SK-N-SH (cell line): ENCODE results near the gene FKRP. TPM values are rescaled to one million over a fixed set of nuclear protein-coding genes. Genes with fewer than 3 reads are reported as not detected.

Source experiments
- CTCF ChIA-PET: fragments of 300-600, 350-600 bp; formaldehyde crosslinking; extraction: SDS; loops from one replicate; lab custom pipeline; 2021; lab: Yijun Ruan, JAX
- POLR2A ChIA-PET: fragments of 350-600 bp; sonication (Branson Sonifier 250); formaldehyde crosslinking; extraction: SDS; loops from one replicate; lab custom pipeline; 2020; ENCODE audit warnings: antibody characterized with exemption, inconsistent platforms; lab: Yijun Ruan, JAX
- DNase-seq: peaks from one replicate; pipeline ENCODE4 v3.0.0; 2012
- H2AFZ ChIP-seq: fragments of 200-600 bp; sonication (generic); 2 replicates; pipeline ENCODE4 v1.8.1; 2016; ENCODE audit warnings: antibody characterized with exemption, mild to moderate bottlenecking, low read depth
- H3F3A ChIP-seq: fragments of 200-600 bp; sonication (generic); replicated peaks from 2 replicates; pipeline ENCODE3; 2016; ENCODE audit warnings: antibody characterized with exemption, mild to moderate bottlenecking; ENCODE audit not compliant: insufficient read depth
- H3K27ac ChIP-seq, 2 experiments: fragments of 200-500 bp in 1 of 2; fragments of 200-600 bp in 1 of 2; sonication (Bioruptor generic) in 1 of 2; sonication (generic), shearing (Covaris generic) in 1 of 2; 2 replicates each; pipeline versions ENCODE4 v1.5.1 to v1.6.1; 2014 to 2016; ENCODE audit warnings: low read depth in 2 of 2, inconsistent platforms in 1 of 2, low read length in 1 of 2, mild to moderate bottlenecking in 1 of 2, mixed read lengths in 1 of 2
- H3K27me3 ChIP-seq: fragments of 200-600 bp; sonication (generic), shearing (Covaris generic); 2 replicates; pipeline ENCODE4 v1.6.1; 2016; ENCODE audit warnings: mixed run types; ENCODE audit not compliant: insufficient read depth
- H3K36me3 ChIP-seq, 2 experiments: fragments of 200-500 bp in 1 of 2; fragments of 200-600 bp in 1 of 2; sonication (Bioruptor generic) in 1 of 2; sonication (generic) in 1 of 2; replicated peaks in 1 of 2; 2 replicates each; pipeline versions ENCODE3 to v1.5.1; 2014 to 2016; ENCODE audit warnings: low read length in 1 of 2, mild to moderate bottlenecking in 1 of 2; ENCODE audit not compliant: insufficient read depth in 2 of 2, control insufficient read depth in 1 of 2
- H3K4me1 ChIP-seq, 2 experiments: fragments of 200-500 bp in 1 of 2; fragments of 200-600 bp in 1 of 2; sonication (Bioruptor generic) in 1 of 2; sonication (generic), shearing (Covaris generic) in 1 of 2; 2 replicates each; pipeline versions ENCODE4 v1.5.1 to v1.6.1; 2014 to 2016; ENCODE audit warnings: low read depth in 1 of 2, low read length in 1 of 2, mixed run types in 1 of 2; ENCODE audit not compliant: insufficient read depth in 2 of 2, control insufficient read depth in 1 of 2
- H3K4me2 ChIP-seq: fragments of 200-600 bp; sonication (generic), shearing (Covaris generic); 2 replicates; pipeline ENCODE4 v1.6.1; 2017; ENCODE audit warnings: mixed run types
- H3K4me3 ChIP-seq, 2 experiments: fragments of 200-500 bp in 1 of 2; fragments of 200-600 bp in 1 of 2; sonication (Bioruptor generic) in 1 of 2; sonication (generic), shearing (Covaris generic) in 1 of 2; 2 replicates each; pipeline versions ENCODE4 v1.5.1 to v1.8.1; 2014 to 2016; ENCODE audit warnings: low read depth in 2 of 2, inconsistent platforms in 1 of 2, low read length in 1 of 2, mild to moderate bottlenecking in 1 of 2, mixed read lengths in 1 of 2, moderate library complexity in 1 of 2
- H3K79me2 ChIP-seq: fragments of 200-600 bp; sonication (generic); 2 replicates; pipeline ENCODE4 v1.8.1; 2017; ENCODE audit warnings: mild to moderate bottlenecking; ENCODE audit not compliant: insufficient read depth
- H3K9ac ChIP-seq: fragments of 200-600 bp; sonication (generic); 2 replicates; pipeline ENCODE4 v1.6.1; 2017; ENCODE audit warnings: mixed run types
- H3K9me2 ChIP-seq: fragments of 200-600 bp; sonication (generic); 2 replicates; pipeline ENCODE4 v1.6.1; 2017; ENCODE audit warnings: mixed run types
- H3K9me3 ChIP-seq: fragments of 200-600 bp; sonication (generic); 2 replicates; pipeline ENCODE4 v1.6.1; 2017; ENCODE audit warnings: mixed run types, mild to moderate bottlenecking, moderate library complexity
- H4K20me1 ChIP-seq: fragments of 200-600 bp; sonication (generic); 2 replicates; pipeline ENCODE4 v1.6.1; 2017; ENCODE audit warnings: mild to moderate bottlenecking, mixed run types; ENCODE audit not compliant: insufficient read depth
- CHD2 ChIP-seq: fragments of 150-350 bp; IDR thresholded peaks from 2 replicates; pipeline ENCODE4 v1.6.1; 2018; ENCODE audit warnings: low read length; ENCODE audit not compliant: partially characterized antibody
- EZH2phosphoT487 ChIP-seq: fragments of 200-600 bp; sonication (generic); IDR thresholded peaks from 2 replicates; pipeline ENCODE4 v1.6.1; 2017; ENCODE audit warnings: low read depth, mixed run types, mild to moderate bottlenecking, antibody characterized with exemption, moderate library complexity, borderline replicate concordance
- FOSL2 ChIP-seq: IDR thresholded peaks from 2 replicates; pipeline ENCODE4 v1.4.0; 2012; ENCODE audit warnings: low read depth, mild to moderate bottlenecking, moderate library complexity, borderline replicate concordance
- GABPA ChIP-seq: IDR thresholded peaks from 2 replicates; pipeline ENCODE4 v1.4.0; 2012; ENCODE audit warnings: low read depth, mild to moderate bottlenecking
- GATA2 ChIP-seq: sonication (generic); formaldehyde crosslinking; IDR thresholded peaks from 2 replicates; pipeline ENCODE4 v1.5.0; 2020; ENCODE audit warnings: mild to moderate bottlenecking, missing genetic modification reagents
- JUND ChIP-seq: IDR thresholded peaks from 2 replicates; pipeline ENCODE4 v1.4.0; 2012
- NRF1 ChIP-seq: IDR thresholded peaks from 2 replicates; pipeline ENCODE4 v1.6.1; 2012; ENCODE audit warnings: low read depth, mild to moderate bottlenecking, low read length
- RAD21 ChIP-seq: IDR thresholded peaks from 2 replicates; pipeline ENCODE4 v1.6.1; 2012; ENCODE audit warnings: mild to moderate bottlenecking, low read length
- RCOR1 ChIP-seq: fragments of 150-350 bp; IDR thresholded peaks from 2 replicates; pipeline ENCODE4 v1.6.1; 2017; ENCODE audit warnings: antibody characterized with exemption, low read length
- RFX5 ChIP-seq: IDR thresholded peaks from 2 replicates; pipeline ENCODE4 v1.6.1; 2012; ENCODE audit warnings: mild to moderate bottlenecking, improper control_type of control experiment, low read length
- SIN3A ChIP-seq: IDR thresholded peaks from 2 replicates; pipeline ENCODE4 v1.6.1; 2012; ENCODE audit warnings: low read depth, mild to moderate bottlenecking, low read length, moderate library complexity, borderline replicate concordance
- SMC3 ChIP-seq: IDR thresholded peaks from 2 replicates; pipeline ENCODE4 v1.6.1; 2012; ENCODE audit warnings: low read depth, low read length, improper control_type of control experiment
- WGBS: methylation state at CpG from one replicate; pipeline ENCODE4 v1.1.6; 2017; ENCODE audit warnings: low lambda C conversion rate; 5-methylcytosine and 5-hydroxymethylcytosine counted together
- polyA plus RNA-seq, 3 experiments: library from polyadenylated mRNA; depleted of rRNA; stranded (reverse); fragments of >200 nt; gene quantifications; 2 replicates each; pipeline ENCODE4 v1.2.3, GENCODE V29; 2012
- TF ChIP-seq, protein P1 (sequence below): IDR thresholded peaks from 2 replicates; pipeline ENCODE4 v1.4.0; 2012; ENCODE audit warnings: low read depth, borderline replicate concordance
- TF ChIP-seq, protein P2 (sequence below): IDR thresholded peaks from 2 replicates; pipeline ENCODE4 v1.4.0; 2012; ENCODE audit warnings: low read depth, borderline replicate concordance
- TF ChIP-seq, protein P3 (sequence below): fragments of 200-600 bp; sonication (generic); IDR thresholded peaks from 2 replicates; pipeline ENCODE4 v1.6.1; 2017; ENCODE audit warnings: antibody characterized with exemption, mild to moderate bottlenecking, moderate library complexity
- TF ChIP-seq, protein P4 (sequence below): IDR thresholded peaks from 2 replicates; pipeline ENCODE4; 2012

FKRP gene
- polyA plus RNA-seq, 1 of the 3 experiments (the other 2 are of a cell fraction) = 37.3 TPM

DNA sequence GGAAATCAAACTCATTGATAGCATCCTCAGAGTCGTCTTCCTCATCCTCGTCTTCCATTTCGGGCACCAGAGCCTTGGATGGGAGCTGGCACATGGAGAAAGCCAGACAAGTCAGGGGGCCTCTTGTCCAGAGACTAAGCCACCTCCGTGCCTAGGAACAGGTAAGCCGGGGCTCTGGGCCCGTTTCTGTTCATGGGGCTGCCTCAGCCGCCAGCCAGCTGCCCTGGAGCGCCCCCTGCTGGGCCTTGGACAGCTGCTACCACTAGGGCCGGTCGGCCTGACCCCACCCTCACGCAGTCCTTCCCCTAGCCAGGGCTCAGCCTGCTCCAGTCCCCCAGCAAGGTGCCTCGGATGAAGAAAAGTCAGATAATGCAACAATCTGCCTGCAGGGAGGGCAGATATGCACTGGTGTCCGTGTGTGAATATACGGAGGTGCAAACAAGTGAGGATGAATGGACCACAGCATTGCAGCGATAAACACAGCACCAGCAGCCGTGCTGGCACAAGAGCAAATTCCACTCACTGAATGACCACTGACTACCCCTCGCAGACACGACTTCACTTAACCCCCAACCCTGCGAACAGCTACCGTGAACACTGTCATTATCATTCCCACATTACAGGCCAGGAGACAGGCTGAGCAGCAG is 17.0 kb upstream of the FKRP start:
- peaks cover 3 to 10% of the 10 kb centered on the region in 2 experiments; a peak in 2 of 4 replicates for H3K4me1 ChIP-seq
- H2AFZ ChIP-seq = no peak overlapping the region
- peak; percentile 95 for DNase-seq
- H4K20me1 ChIP-seq = peaks cover 61% of the 10 kb centered on the region
- no peak overlapping the region for H3K4me2 ChIP-seq
- CTCF ChIA-PET = interaction anchor here (0.5 to 3.8 kb wide), 35 partner anchors 9 to 1230 kb away, joined by 3 to 58 read pairs (median 4); partner anchors contain the start of genes DACT3, FKRP, PPM1N and PRKD2
- H3K27me3 ChIP-seq = no peaks in the 10 kb centered on the region
- H3K79me2 ChIP-seq = peaks cover 41% of the 10 kb centered on the region
- H3F3A ChIP-seq = peaks cover 12% of the 10 kb centered on the region
- TF ChIP-seq SMC3 (peak; percentile 51), CHD2 (no peak), RFX5 (no peak), SIN3A (no peak), RCOR1 (no peak), GATA2 (no peak), JUND (no peak), RAD21 (peak; percentile 74), GABPA (no peak), FOSL2 (no peak), NRF1 (no peak), EZH2phosphoT487 (no peak)
- TF ChIP-seq, protein P1, sequence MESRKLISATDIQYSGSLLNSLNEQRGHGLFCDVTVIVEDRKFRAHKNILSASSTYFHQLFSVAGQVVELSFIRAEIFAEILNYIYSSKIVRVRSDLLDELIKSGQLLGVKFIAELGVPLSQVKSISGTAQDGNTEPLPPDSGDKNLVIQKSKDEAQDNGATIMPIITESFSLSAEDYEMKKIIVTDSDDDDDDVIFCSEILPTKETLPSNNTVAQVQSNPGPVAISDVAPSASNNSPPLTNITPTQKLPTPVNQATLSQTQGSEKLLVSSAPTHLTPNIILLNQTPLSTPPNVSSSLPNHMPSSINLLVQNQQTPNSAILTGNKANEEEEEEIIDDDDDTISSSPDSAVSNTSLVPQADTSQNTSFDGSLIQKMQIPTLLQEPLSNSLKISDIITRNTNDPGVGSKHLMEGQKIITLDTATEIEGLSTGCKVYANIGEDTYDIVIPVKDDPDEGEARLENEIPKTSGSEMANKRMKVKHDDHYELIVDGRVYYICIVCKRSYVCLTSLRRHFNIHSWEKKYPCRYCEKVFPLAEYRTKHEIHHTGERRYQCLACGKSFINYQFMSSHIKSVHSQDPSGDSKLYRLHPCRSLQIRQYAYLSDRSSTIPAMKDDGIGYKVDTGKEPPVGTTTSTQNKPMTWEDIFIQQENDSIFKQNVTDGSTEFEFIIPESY = no peak
- TF ChIP-seq, protein P2, sequence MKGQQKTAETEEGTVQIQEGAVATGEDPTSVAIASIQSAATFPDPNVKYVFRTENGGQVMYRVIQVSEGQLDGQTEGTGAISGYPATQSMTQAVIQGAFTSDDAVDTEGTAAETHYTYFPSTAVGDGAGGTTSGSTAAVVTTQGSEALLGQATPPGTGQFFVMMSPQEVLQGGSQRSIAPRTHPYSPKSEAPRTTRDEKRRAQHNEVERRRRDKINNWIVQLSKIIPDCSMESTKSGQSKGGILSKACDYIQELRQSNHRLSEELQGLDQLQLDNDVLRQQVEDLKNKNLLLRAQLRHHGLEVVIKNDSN = no peak
- TF ChIP-seq, protein P3, sequence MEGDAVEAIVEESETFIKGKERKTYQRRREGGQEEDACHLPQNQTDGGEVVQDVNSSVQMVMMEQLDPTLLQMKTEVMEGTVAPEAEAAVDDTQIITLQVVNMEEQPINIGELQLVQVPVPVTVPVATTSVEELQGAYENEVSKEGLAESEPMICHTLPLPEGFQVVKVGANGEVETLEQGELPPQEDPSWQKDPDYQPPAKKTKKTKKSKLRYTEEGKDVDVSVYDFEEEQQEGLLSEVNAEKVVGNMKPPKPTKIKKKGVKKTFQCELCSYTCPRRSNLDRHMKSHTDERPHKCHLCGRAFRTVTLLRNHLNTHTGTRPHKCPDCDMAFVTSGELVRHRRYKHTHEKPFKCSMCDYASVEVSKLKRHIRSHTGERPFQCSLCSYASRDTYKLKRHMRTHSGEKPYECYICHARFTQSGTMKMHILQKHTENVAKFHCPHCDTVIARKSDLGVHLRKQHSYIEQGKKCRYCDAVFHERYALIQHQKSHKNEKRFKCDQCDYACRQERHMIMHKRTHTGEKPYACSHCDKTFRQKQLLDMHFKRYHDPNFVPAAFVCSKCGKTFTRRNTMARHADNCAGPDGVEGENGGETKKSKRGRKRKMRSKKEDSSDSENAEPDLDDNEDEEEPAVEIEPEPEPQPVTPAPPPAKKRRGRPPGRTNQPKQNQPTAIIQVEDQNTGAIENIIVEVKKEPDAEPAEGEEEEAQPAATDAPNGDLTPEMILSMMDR = peak; percentile 94
- TF ChIP-seq, protein P4, sequence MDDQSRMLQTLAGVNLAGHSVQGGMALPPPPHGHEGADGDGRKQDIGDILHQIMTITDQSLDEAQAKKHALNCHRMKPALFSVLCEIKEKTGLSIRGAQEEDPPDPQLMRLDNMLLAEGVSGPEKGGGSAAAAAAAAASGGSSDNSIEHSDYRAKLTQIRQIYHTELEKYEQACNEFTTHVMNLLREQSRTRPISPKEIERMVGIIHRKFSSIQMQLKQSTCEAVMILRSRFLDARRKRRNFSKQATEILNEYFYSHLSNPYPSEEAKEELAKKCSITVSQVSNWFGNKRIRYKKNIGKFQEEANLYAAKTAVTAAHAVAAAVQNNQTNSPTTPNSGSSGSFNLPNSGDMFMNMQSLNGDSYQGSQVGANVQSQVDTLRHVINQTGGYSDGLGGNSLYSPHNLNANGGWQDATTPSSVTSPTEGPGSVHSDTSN = no peak
- WGBS = 52% methylated on average over 16 of the region's 20 CpGs
- H3K36me3 ChIP-seq = peaks cover 23 to 86% of the 10 kb centered on the region in 2 experiments
- no peak overlapping the region for H3K9ac ChIP-seq
- POLR2A ChIA-PET = interaction anchor here (0.6 to 1.4 kb wide), 3 partner anchors 15 to 54 kb away, joined by 3 to 5 read pairs (median 3); no protein-coding TSS in a partner anchor
- H3K9me3 ChIP-seq = no peaks in the 10 kb centered on the region
- no peaks in the 10 kb centered on the region for H3K9me2 ChIP-seq
- no peak overlapping the region; a peak in 1 of 4 replicates for H3K4me3 ChIP-seq
- H3K27ac ChIP-seq = no peak overlapping the region; a peak in 1 of 4 replicates
